Measurements from ENCODE around the gene IQCB1. TPM values are rescaled to one million over a fixed set of nuclear protein-coding genes. Genes with fewer than 3 reads are reported as not detected.

Gene IQCB1
- total and polyA plus RNA-seq, 9 of the 15 experiments (the other 6 are each of a cell fraction or from before 2014, with no cell fraction given) = 21.1 to 38.1 (median 27.5) TPM

- TF ChIP-seq NONO (IDR thresholded peaks at IDR 0.05; ENCODE audit: low read depth in 2 of 2, low read length in 1 of 2) = no peak
- TF ChIP-seq CBX8 (IDR thresholded peaks at IDR 0.05; ENCODE audit: borderline replicate concordance, extremely low read depth, low read depth, low read length, poor library complexity, severe bottlenecking) = no peak
- TF ChIP-seq PML (IDR thresholded peaks at IDR 0.05; ENCODE audit: low read length) = peak; percentile 78; the same call in 1 of the 2 replicates
- TF ChIP-seq, protein P1, sequence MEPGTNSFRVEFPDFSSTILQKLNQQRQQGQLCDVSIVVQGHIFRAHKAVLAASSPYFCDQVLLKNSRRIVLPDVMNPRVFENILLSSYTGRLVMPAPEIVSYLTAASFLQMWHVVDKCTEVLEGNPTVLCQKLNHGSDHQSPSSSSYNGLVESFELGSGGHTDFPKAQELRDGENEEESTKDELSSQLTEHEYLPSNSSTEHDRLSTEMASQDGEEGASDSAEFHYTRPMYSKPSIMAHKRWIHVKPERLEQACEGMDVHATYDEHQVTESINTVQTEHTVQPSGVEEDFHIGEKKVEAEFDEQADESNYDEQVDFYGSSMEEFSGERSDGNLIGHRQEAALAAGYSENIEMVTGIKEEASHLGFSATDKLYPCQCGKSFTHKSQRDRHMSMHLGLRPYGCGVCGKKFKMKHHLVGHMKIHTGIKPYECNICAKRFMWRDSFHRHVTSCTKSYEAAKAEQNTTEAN (CRISPR knock-in tag; IDR thresholded peaks at IDR 0.05) = no peak
- TF ChIP-seq, protein P2, sequence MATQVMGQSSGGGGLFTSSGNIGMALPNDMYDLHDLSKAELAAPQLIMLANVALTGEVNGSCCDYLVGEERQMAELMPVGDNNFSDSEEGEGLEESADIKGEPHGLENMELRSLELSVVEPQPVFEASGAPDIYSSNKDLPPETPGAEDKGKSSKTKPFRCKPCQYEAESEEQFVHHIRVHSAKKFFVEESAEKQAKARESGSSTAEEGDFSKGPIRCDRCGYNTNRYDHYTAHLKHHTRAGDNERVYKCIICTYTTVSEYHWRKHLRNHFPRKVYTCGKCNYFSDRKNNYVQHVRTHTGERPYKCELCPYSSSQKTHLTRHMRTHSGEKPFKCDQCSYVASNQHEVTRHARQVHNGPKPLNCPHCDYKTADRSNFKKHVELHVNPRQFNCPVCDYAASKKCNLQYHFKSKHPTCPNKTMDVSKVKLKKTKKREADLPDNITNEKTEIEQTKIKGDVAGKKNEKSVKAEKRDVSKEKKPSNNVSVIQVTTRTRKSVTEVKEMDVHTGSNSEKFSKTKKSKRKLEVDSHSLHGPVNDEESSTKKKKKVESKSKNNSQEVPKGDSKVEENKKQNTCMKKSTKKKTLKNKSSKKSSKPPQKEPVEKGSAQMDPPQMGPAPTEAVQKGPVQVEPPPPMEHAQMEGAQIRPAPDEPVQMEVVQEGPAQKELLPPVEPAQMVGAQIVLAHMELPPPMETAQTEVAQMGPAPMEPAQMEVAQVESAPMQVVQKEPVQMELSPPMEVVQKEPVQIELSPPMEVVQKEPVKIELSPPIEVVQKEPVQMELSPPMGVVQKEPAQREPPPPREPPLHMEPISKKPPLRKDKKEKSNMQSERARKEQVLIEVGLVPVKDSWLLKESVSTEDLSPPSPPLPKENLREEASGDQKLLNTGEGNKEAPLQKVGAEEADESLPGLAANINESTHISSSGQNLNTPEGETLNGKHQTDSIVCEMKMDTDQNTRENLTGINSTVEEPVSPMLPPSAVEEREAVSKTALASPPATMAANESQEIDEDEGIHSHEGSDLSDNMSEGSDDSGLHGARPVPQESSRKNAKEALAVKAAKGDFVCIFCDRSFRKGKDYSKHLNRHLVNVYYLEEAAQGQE (IDR thresholded peaks at IDR 0.05; ENCODE audit: borderline replicate concordance) = no peak
- TF ChIP-seq, protein P2 (CRISPR knock-in tag; IDR thresholded peaks at IDR 0.05; ENCODE audit: low read depth) = peak; percentile 45; the same call in 1 of the 2 replicates
- no peak for TF ChIP-seq ZNF232 (CRISPR knock-in tag; IDR thresholded peaks at IDR 0.05)
- no peak for TF ChIP-seq CTCFL (IDR thresholded peaks at IDR 0.05; ENCODE audit: borderline replicate concordance, insufficient read depth, low read depth, low read length, poor library complexity, severe bottlenecking)
- TF ChIP-seq CBX3 (IDR thresholded peaks at IDR 0.05; ENCODE audit: borderline replicate concordance in 1 of 2, low read length in 2 of 2) = peak in 1 of 2 experiments; percentile 47; a peak in 1 of 3 replicates
- TF ChIP-seq ZFP30 (CRISPR knock-in tag; IDR thresholded peaks at IDR 0.05; ENCODE audit: borderline replicate concordance) = no peak
- no peak for TF ChIP-seq ZNF121 (CRISPR knock-in tag; conservative IDR thresholded peaks at IDR 0.05)
- TF ChIP-seq EP300 (IDR thresholded peaks at IDR 0.05; ENCODE audit: low read length) = no peak
- TF ChIP-seq GATAD2B (IDR thresholded peaks at IDR 0.05; ENCODE audit: borderline replicate concordance) = no peak
- peak; percentile 58 for TF ChIP-seq HCFC1 (IDR thresholded peaks at IDR 0.05; ENCODE audit: low read depth, low read length)
- TF ChIP-seq KDM4B (IDR thresholded peaks at IDR 0.05; ENCODE audit: borderline replicate concordance in 2 of 2, low read depth in 1 of 2) = no peak
Observed at GRCh38 chr3:121749276-121750086, 85.4 kb downstream of the IQCB1 start, which contains the start of gene GOLGB1 (continued).

Measured in K562 (cell line).